ENCODE measurements around the gene OSTF1. TPM values are rescaled to one million over a fixed set of nuclear protein-coding genes. Genes with fewer than 3 reads are reported as not detected.

Gene OSTF1
- total RNA-seq, 1 experiment from 2014 or later: 26.5 TPM

- BruUV-seq (replicated peaks): no TSS peak
- Histone ChIP-seq H3K27ac (ENCODE audit: low read length) (no peak overlapping the region), H3F3A (ENCODE audit: low read length, unreplicated experiment) (no peaks in the 10 kb centered on the region), H2AFZ (ENCODE audit: low read length) (no peak overlapping the region), H3K79me2 (ENCODE audit: low read length) (peaks cover 3% of the 10 kb centered on the region; the same call in 1 of the 2 replicates), H3K4me1 (ENCODE audit: insufficient read depth, low read length) (no peaks in the 10 kb centered on the region), H3K9ac (ENCODE audit: low read length) (no peak overlapping the region), H4K20me1 (ENCODE audit: low read length) (no peaks in the 10 kb centered on the region), H3K4me3 (ENCODE audit: low read length) (no peak overlapping the region), H3K36me3 (ENCODE audit: low read depth, low read length) (no peaks in the 10 kb centered on the region), H3K9me3 (ENCODE audit: low read length) (no peaks in the 10 kb centered on the region), H3K27me3 (ENCODE audit: low read length) (no peaks in the 10 kb centered on the region), H3K4me2 (ENCODE audit: low read length) (no peak overlapping the region), H3K9me2 (replicated peaks; ENCODE audit: low read length) (no peaks in the 10 kb centered on the region)
- intact Hi-C loops (cut with micrococcal nuclease): no loop called here
- DNase-seq (no peak), ATAC-seq (no peak)
- POLR2A ChIA-PET (ENCODE audit: unreplicated experiment): no interaction called here
- TF ChIP-seq EZH2 (IDR thresholded peaks at IDR 0.05; ENCODE audit: low read length, unreplicated experiment): no peak
- TF ChIP-seq EZH2phosphoT487 (IDR thresholded peaks at IDR 0.05; ENCODE audit: borderline replicate concordance, low read length): no peak
- TF ChIP-seq, protein P1, sequence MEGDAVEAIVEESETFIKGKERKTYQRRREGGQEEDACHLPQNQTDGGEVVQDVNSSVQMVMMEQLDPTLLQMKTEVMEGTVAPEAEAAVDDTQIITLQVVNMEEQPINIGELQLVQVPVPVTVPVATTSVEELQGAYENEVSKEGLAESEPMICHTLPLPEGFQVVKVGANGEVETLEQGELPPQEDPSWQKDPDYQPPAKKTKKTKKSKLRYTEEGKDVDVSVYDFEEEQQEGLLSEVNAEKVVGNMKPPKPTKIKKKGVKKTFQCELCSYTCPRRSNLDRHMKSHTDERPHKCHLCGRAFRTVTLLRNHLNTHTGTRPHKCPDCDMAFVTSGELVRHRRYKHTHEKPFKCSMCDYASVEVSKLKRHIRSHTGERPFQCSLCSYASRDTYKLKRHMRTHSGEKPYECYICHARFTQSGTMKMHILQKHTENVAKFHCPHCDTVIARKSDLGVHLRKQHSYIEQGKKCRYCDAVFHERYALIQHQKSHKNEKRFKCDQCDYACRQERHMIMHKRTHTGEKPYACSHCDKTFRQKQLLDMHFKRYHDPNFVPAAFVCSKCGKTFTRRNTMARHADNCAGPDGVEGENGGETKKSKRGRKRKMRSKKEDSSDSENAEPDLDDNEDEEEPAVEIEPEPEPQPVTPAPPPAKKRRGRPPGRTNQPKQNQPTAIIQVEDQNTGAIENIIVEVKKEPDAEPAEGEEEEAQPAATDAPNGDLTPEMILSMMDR (conservative IDR thresholded peaks at IDR 0.05; ENCODE audit: low read depth, low read length): no peak
- CTCF ChIA-PET: no interaction called here
Measured at GRCh38 chr9:75117564-75117963, 29.2 kb downstream of the OSTF1 start.

GRCh38 chr9:75120686-75121085, 32.4 kb downstream of the OSTF1 start:
- Histone ChIP-seq H3K79me2 (ENCODE audit: low read length) (no peaks in the 10 kb centered on the region), H3F3A (ENCODE audit: low read length, unreplicated experiment) (no peaks in the 10 kb centered on the region), H3K4me1 (ENCODE audit: insufficient read depth, low read length) (no peaks in the 10 kb centered on the region), H3K27me3 (ENCODE audit: low read length) (no peaks in the 10 kb centered on the region), H2AFZ (ENCODE audit: low read length) (no peak overlapping the region), H3K9me2 (replicated peaks; ENCODE audit: low read length) (no peaks in the 10 kb centered on the region), H3K36me3 (ENCODE audit: low read depth, low read length) (no peaks in the 10 kb centered on the region), H3K4me3 (ENCODE audit: low read length) (no peak overlapping the region), H3K4me2 (ENCODE audit: low read length) (no peak overlapping the region), H3K27ac (ENCODE audit: low read length) (no peak overlapping the region), H3K9ac (ENCODE audit: low read length) (no peak overlapping the region), H3K9me3 (ENCODE audit: low read length) (no peaks in the 10 kb centered on the region), H4K20me1 (ENCODE audit: low read length) (no peaks in the 10 kb centered on the region)
- DNase-seq: no peak
- ATAC-seq: no peak
- ChIA-PET POLR2A (ENCODE audit: unreplicated experiment) (no interaction called here), CTCF (no interaction called here)
- BruUV-seq (replicated peaks): no TSS peak
- intact Hi-C loops (cut with micrococcal nuclease): no loop called here
- TF ChIP-seq EZH2 (IDR thresholded peaks at IDR 0.05; ENCODE audit: low read length, unreplicated experiment): no peak
- no peak for TF ChIP-seq EZH2phosphoT487 (IDR thresholded peaks at IDR 0.05; ENCODE audit: borderline replicate concordance, low read length)
- TF ChIP-seq, protein P1 (conservative IDR thresholded peaks at IDR 0.05; ENCODE audit: low read depth, low read length): no peak

GRCh38 chr9:75121914-75122558, 33.7 kb downstream of the OSTF1 start:
- H3K27ac ChIP-seq (ENCODE audit: low read length): no peak overlapping the region
- TF ChIP-seq, protein P1 (conservative IDR thresholded peaks at IDR 0.05; ENCODE audit: low read depth, low read length): no peak
- TF ChIP-seq EZH2 (IDR thresholded peaks at IDR 0.05; ENCODE audit: low read length, unreplicated experiment) (no peak), EZH2phosphoT487 (IDR thresholded peaks at IDR 0.05; ENCODE audit: borderline replicate concordance, low read length) (no peak)
- intact Hi-C loops (cut with micrococcal nuclease): no loop called here
- no peak for DNase-seq
- H3K4me2 ChIP-seq (ENCODE audit: low read length): no peak overlapping the region
- H3K27me3 ChIP-seq (ENCODE audit: low read length): no peaks in the 10 kb centered on the region
- H3K4me3 ChIP-seq (ENCODE audit: low read length): no peak overlapping the region
- no peak overlapping the region for H2AFZ ChIP-seq (ENCODE audit: low read length)
- no peak overlapping the region for H3K9ac ChIP-seq (ENCODE audit: low read length)
- no peaks in the 10 kb centered on the region for H3K4me1 ChIP-seq (ENCODE audit: insufficient read depth, low read length)
- H4K20me1 ChIP-seq (ENCODE audit: low read length): no peaks in the 10 kb centered on the region
- no peak for ATAC-seq
- H3K9me3 ChIP-seq (ENCODE audit: low read length): no peaks in the 10 kb centered on the region
- POLR2A ChIA-PET (ENCODE audit: unreplicated experiment): no interaction called here
- H3F3A ChIP-seq (ENCODE audit: low read length, unreplicated experiment): no peaks in the 10 kb centered on the region
- no peaks in the 10 kb centered on the region for H3K79me2 ChIP-seq (ENCODE audit: low read length)
- no peaks in the 10 kb centered on the region for H3K9me2 ChIP-seq (replicated peaks; ENCODE audit: low read length)
- CTCF ChIA-PET: no interaction called here
- no peaks in the 10 kb centered on the region for H3K36me3 ChIP-seq (ENCODE audit: low read depth, low read length)
- BruUV-seq (replicated peaks): no TSS peak

All from PC-3 (cell line).